ENCODE measurements around the gene DLGAP1.

GRCh38 chr18:4108016-4108415, 347.1 kb downstream of the DLGAP1 start:
- TF ChIP-seq ZNF70 (CRISPR knock-in tag; IDR thresholded peaks at IDR 0.05) (no peak), CREB5 (CRISPR knock-in tag; IDR thresholded peaks at IDR 0.05; ENCODE audit: low read depth) (no peak), ZC3H10 (CRISPR knock-in tag; IDR thresholded peaks at IDR 0.05) (no peak), CSRNP3 (CRISPR knock-in tag; IDR thresholded peaks at IDR 0.05) (no peak), PPARA (CRISPR knock-in tag; IDR thresholded peaks at IDR 0.05; ENCODE audit: borderline replicate concordance) (no peak), PATZ1 (CRISPR knock-in tag; IDR thresholded peaks at IDR 0.05; ENCODE audit: borderline replicate concordance) (no peak), TOX (CRISPR knock-in tag; IDR thresholded peaks at IDR 0.05; ENCODE audit: borderline replicate concordance) (no peak), ARNTL (CRISPR knock-in tag; IDR thresholded peaks at IDR 0.05; ENCODE audit: borderline replicate concordance, low read depth) (no peak), CSDC2 (CRISPR knock-in tag; IDR thresholded peaks at IDR 0.05) (no peak), TCF4 (CRISPR knock-in tag; IDR thresholded peaks at IDR 0.05; ENCODE audit: borderline replicate concordance) (no peak), TSHZ2 (CRISPR knock-in tag; IDR thresholded peaks at IDR 0.05) (no peak), ISL1 (CRISPR knock-in tag; IDR thresholded peaks at IDR 0.05) (no peak), RARB (CRISPR knock-in tag; IDR thresholded peaks at IDR 0.05) (no peak), POU6F1 (CRISPR knock-in tag; IDR thresholded peaks at IDR 0.05; ENCODE audit: borderline replicate concordance, low read depth) (no peak)

Data from SK-N-SH treated with all-trans-retinoic acid at 6 μM for 48 hours (cell line).